SK-N-SH treated with all-trans-retinoic acid at 6 μM for 48 hours (cell line): Measurements from ENCODE around the gene TMEM30B.
A peak's percentile ranks its signal among the peaks of the same experiment; 100 is the strongest.

ENCODE experiments used
- ATAC-seq: fragments of 200-7000 bp; cut with Tn5 transposase; 3 replicates; pipeline ENCODE4 v1.9.1; 2020; ENCODE audit warnings: mild to moderate bottlenecking, moderate library complexity
- ARNTL ChIP-seq: fragments of 450-650 bp; formaldehyde crosslinking; IDR thresholded peaks from 2 replicates; pipeline ENCODE4 v1.5.0; 2020; ENCODE audit warnings: low read depth, mild to moderate bottlenecking, moderate library complexity, borderline replicate concordance
- BACH2 ChIP-seq: fragments of 250-450 bp; sonication (Bioruptor Pico); IDR thresholded peaks from 2 replicates; pipeline ENCODE4 v1.9.0; 2021; ENCODE audit warnings: mild to moderate bottlenecking, borderline replicate concordance
- CREB5 ChIP-seq: fragments of 250-450 bp; sonication (Bioruptor Pico); IDR thresholded peaks from 2 replicates; pipeline ENCODE4 v1.5.1; 2020; ENCODE audit warnings: low read depth, mild to moderate bottlenecking, moderate library complexity
- CSDC2 ChIP-seq: fragments of 250-450 bp; sonication (Bioruptor Pico); IDR thresholded peaks from 2 replicates; pipeline ENCODE4 v1.5.0; 2020; ENCODE audit warnings: mild to moderate bottlenecking, moderate library complexity
- CSRNP3 ChIP-seq: fragments of 250-450 bp; sonication (Bioruptor Pico); IDR thresholded peaks from 2 replicates; pipeline ENCODE4 v1.5.1; 2021; ENCODE audit warnings: mild to moderate bottlenecking, moderate library complexity
- ESRRG ChIP-seq: fragments of 250-450 bp; sonication (Bioruptor Pico); IDR thresholded peaks from 2 replicates; pipeline ENCODE4 v1.6.1; 2021; ENCODE audit warnings: mild to moderate bottlenecking
- GLIS3 ChIP-seq: fragments of 250-450 bp; sonication (Bioruptor Pico); IDR thresholded peaks from 2 replicates; pipeline ENCODE4 v1.5.0; 2020; ENCODE audit warnings: mild to moderate bottlenecking, moderate library complexity
- OSR1 ChIP-seq: fragments of 250-450 bp; sonication (Bioruptor Pico); IDR thresholded peaks from 2 replicates; pipeline ENCODE4 v1.8.0; 2022; ENCODE audit warnings: moderate library complexity, mild to moderate bottlenecking, inconsistent platforms
- PATZ1 ChIP-seq: fragments of 250-450 bp; sonication (Bioruptor Pico); IDR thresholded peaks from 2 replicates; pipeline ENCODE4 v1.8.0; 2020; ENCODE audit warnings: mild to moderate bottlenecking, moderate library complexity, borderline replicate concordance
- POU6F1 ChIP-seq: fragments of 250-450 bp; sonication (Bioruptor Pico); IDR thresholded peaks from 2 replicates; pipeline ENCODE4 v1.8.0; 2021; ENCODE audit warnings: low read depth, mild to moderate bottlenecking, moderate library complexity, borderline replicate concordance
- PPARA ChIP-seq: fragments of 250-450 bp; sonication (Bioruptor Pico); IDR thresholded peaks from 2 replicates; pipeline ENCODE4 v1.5.0; 2020; ENCODE audit warnings: mild to moderate bottlenecking, borderline replicate concordance
- RARB ChIP-seq: fragments of 250-450 bp; sonication (Bioruptor Pico); IDR thresholded peaks from 2 replicates; pipeline ENCODE4 v1.8.0; 2021; ENCODE audit warnings: mild to moderate bottlenecking, moderate library complexity
- SNAI2 ChIP-seq: fragments of 250-450 bp; sonication (Bioruptor Pico); IDR thresholded peaks from 2 replicates; pipeline ENCODE4 v1.5.0; 2020; ENCODE audit warnings: mild to moderate bottlenecking, moderate library complexity
- TCF4 ChIP-seq: fragments of 250-450 bp; sonication (Bioruptor Pico); IDR thresholded peaks from 2 replicates; pipeline ENCODE4 v1.8.0; 2021; ENCODE audit warnings: mild to moderate bottlenecking, moderate library complexity, borderline replicate concordance
- TOX ChIP-seq: fragments of 250-450 bp; sonication (Bioruptor Pico); IDR thresholded peaks from 2 replicates; pipeline ENCODE4 v1.8.0; 2021; ENCODE audit warnings: mild to moderate bottlenecking, moderate library complexity, borderline replicate concordance
- TSHZ2 ChIP-seq: fragments of 250-450 bp; sonication (Bioruptor Pico); IDR thresholded peaks from 2 replicates; pipeline ENCODE4 v1.5.0; 2020; ENCODE audit warnings: mild to moderate bottlenecking, moderate library complexity
- ZC3H10 ChIP-seq: fragments of 250-450 bp; sonication (Bioruptor Pico); IDR thresholded peaks from 2 replicates; pipeline ENCODE4 v1.5.1; 2021; ENCODE audit warnings: mild to moderate bottlenecking, moderate library complexity
- ZFP3 ChIP-seq: fragments of 250-450 bp; sonication (Bioruptor Pico); IDR thresholded peaks from 2 replicates; pipeline ENCODE4 v1.5.0; 2020; ENCODE audit warnings: mild to moderate bottlenecking, moderate library complexity
- ZFP30 ChIP-seq: fragments of 450-650 bp; formaldehyde crosslinking; IDR thresholded peaks from 2 replicates; pipeline ENCODE4 v1.5.0; 2022; ENCODE audit warnings: mild to moderate bottlenecking, moderate library complexity
- ZNF565 ChIP-seq: fragments of 450-650 bp; formaldehyde crosslinking; conservative IDR thresholded peaks from 2 replicates; pipeline ENCODE4 v1.5.0; 2020; ENCODE audit warnings: low read depth, mild to moderate bottlenecking, moderate library complexity
- ZNF70 ChIP-seq: fragments of 450-650 bp; formaldehyde crosslinking; IDR thresholded peaks from 2 replicates; pipeline ENCODE4 v1.5.0; 2020; ENCODE audit warnings: mild to moderate bottlenecking, moderate library complexity
- ZNF8 ChIP-seq: fragments of 450-650 bp; formaldehyde crosslinking; IDR thresholded peaks from 2 replicates; pipeline ENCODE4 v1.5.0; 2020; ENCODE audit warnings: mild to moderate bottlenecking, moderate library complexity

TMEM30B gene

GRCh38 chr14:61281948-61282275 lies 774 bp upstream of the TMEM30B start:
- no peak for ATAC-seq
- TF ChIP-seq ZNF8 (CRISPR knock-in tag): no peak
- no peak for TF ChIP-seq GLIS3 (CRISPR knock-in tag)

- ATAC-seq: peak; percentile 84
- no peak for TF ChIP-seq BACH2 (CRISPR knock-in tag)
- no peak for TF ChIP-seq OSR1 (CRISPR knock-in tag)
- no peak for TF ChIP-seq ARNTL (CRISPR knock-in tag)
- TF ChIP-seq GLIS3 (CRISPR knock-in tag): no peak
- no peak for TF ChIP-seq TCF4
- no peak for TF ChIP-seq ZNF8 (CRISPR knock-in tag)
- TF ChIP-seq ZC3H10 (CRISPR knock-in tag): no peak
- no peak for TF ChIP-seq POU6F1 (CRISPR knock-in tag)
Observed at GRCh38 chr14:61280526-61281185, 482 bp downstream of the TMEM30B start.

GRCh38 chr14:61280092-61280525 lies 1.0 kb downstream of the TMEM30B start:
- no peak; the same call in 2 of the 3 replicates for ATAC-seq
- TF ChIP-seq GLIS3 (CRISPR knock-in tag) (no peak), PATZ1 (CRISPR knock-in tag) (no peak), PPARA (no peak)

GRCh38 chr14:61279082-61279481 lies 2.1 kb downstream of the TMEM30B start:
- TF ChIP-seq PPARA (no peak), PATZ1 (CRISPR knock-in tag) (no peak), ARNTL (CRISPR knock-in tag) (no peak), ZFP3 (no peak), CSDC2 (CRISPR knock-in tag) (no peak), SNAI2 (CRISPR knock-in tag) (no peak), ZC3H10 (CRISPR knock-in tag) (no peak), TSHZ2 (CRISPR knock-in tag) (no peak), CREB5 (CRISPR knock-in tag) (no peak), BACH2 (CRISPR knock-in tag) (no peak), RARB (CRISPR knock-in tag) (no peak), ESRRG (CRISPR knock-in tag) (no peak), ZFP30 (CRISPR knock-in tag) (no peak), CSRNP3 (CRISPR knock-in tag) (no peak), ZNF565 (no peak), TOX (CRISPR knock-in tag) (no peak), ZNF70 (CRISPR knock-in tag) (no peak)
- ATAC-seq: no peak
